ENCODE measurements around the gene RNF125. TPM values are rescaled to one million over a fixed set of nuclear protein-coding genes. Genes with fewer than 3 reads are reported as not detected.

RNF125 gene
- 0.09 and 0.54 TPM in 2 replicates for total RNA-seq

GRCh38 chr18:32018331-32019250, at the start of gene RNF125:
TSS of gene RNF125 (plus strand) at chr18:32018825. CDS start at chr18:32018864, 39 bp downstream.

GRCh38 chr18:32091724-32092421, 73.2 kb downstream of the RNF125 start, which contains the start of gene RNF138:
TSS of gene RNF138 (plus strand) at chr18:32091874. CDS start at chr18:32092777, 903 bp downstream.

Other genes starting within 250 kb of the RNF125 start
- 39.9 and 43.3 TPM in 2 replicates for gene TRAPPC8, start 75.7 kb upstream of the RNF125 start, total RNA-seq
- 26.0 and 33.5 TPM in 2 replicates for gene RNF138, start 73.0 kb downstream of the RNF125 start, total RNA-seq
- 0.19 TPM in 1 of 2 replicates, not detected in the other for gene MEP1B, start 171.2 kb downstream of the RNF125 start, total RNA-seq